Keratinocyte (primary cell): Measurements from ENCODE around the gene MRPL39. TPM values are rescaled to one million over a fixed set of nuclear protein-coding genes. Genes with fewer than 3 reads are reported as not detected.

ENCODE experiments used
- DNase-seq: peaks from one replicate; pipeline ENCODE4 v3.0.0-alpha.2; 2011; ENCODE audit warnings: low read depth, missing footprints, low spot score
- FAIRE-seq: peaks from 2 replicates; lab custom pipeline; 2011; peaks lifted over from hg19 to GRCh38; lab: Jason Lieb, UNC
- H2AFZ ChIP-seq: 2 replicates; pipeline ENCODE4 v1.6.0; 2012; ENCODE audit warnings: low read length, control low read depth, inconsistent platforms; ENCODE audit not compliant: control insufficient read depth
- H3K27ac ChIP-seq: 2 replicates; pipeline ENCODE4 v1.5.1; 2011; ENCODE audit warnings: low read length; ENCODE audit not compliant: control insufficient read depth, insufficient read depth
- H3K27me3 ChIP-seq: 3 replicates; pipeline ENCODE4 v1.6.0; 2011; ENCODE audit warnings: low read length; ENCODE audit not compliant: control insufficient read depth, insufficient read depth; ENCODE audit errors: extremely low read depth
- H3K36me3 ChIP-seq, 2 experiments: 2 replicates in 1 of 2; 3 replicates in 1 of 2; pipeline ENCODE4 v1.5.1; 2011; ENCODE audit warnings: low read length in 2 of 2, mild to moderate bottlenecking in 1 of 2; ENCODE audit not compliant: control insufficient read depth in 2 of 2, insufficient read depth in 2 of 2; ENCODE audit errors: extremely low read depth in 1 of 2
- H3K4me1 ChIP-seq: 3 replicates; pipeline ENCODE4 v1.5.1; 2011; ENCODE audit warnings: low read length; ENCODE audit not compliant: control insufficient read depth, insufficient read depth; ENCODE audit errors: extremely low read depth
- H3K4me2 ChIP-seq: 3 replicates; pipeline ENCODE4 v1.6.0; 2011; ENCODE audit warnings: low read depth, low read length; ENCODE audit not compliant: control insufficient read depth, insufficient read depth; ENCODE audit errors: extremely low read depth
- H3K4me3 ChIP-seq, 3 experiments: fragments of 200-600 bp in 1 of 3; sonication (generic) in 1 of 3; 2 replicates in 2 of 3; 3 replicates in 1 of 3; pipeline ENCODE4 v1.5.1; 2011 to 2016; ENCODE audit warnings: low read length in 3 of 3, mild to moderate bottlenecking in 3 of 3, control low read depth in 2 of 3, inconsistent platforms in 1 of 3, low read depth in 1 of 3, mixed read lengths in 1 of 3, mixed run types in 1 of 3, moderate library complexity in 1 of 3; ENCODE audit not compliant: control insufficient read depth in 2 of 3, insufficient read depth in 2 of 3; ENCODE audit errors: extremely low read depth in 1 of 3
- H3K79me2 ChIP-seq: 2 replicates; pipeline ENCODE4 v1.6.0; 2012; ENCODE audit warnings: low read length; ENCODE audit not compliant: control insufficient read depth, insufficient read depth
- H3K9ac ChIP-seq: 3 replicates; pipeline ENCODE4 v1.6.0; 2011; ENCODE audit warnings: low read length; ENCODE audit not compliant: control insufficient read depth, insufficient read depth; ENCODE audit errors: extremely low read depth
- H3K9me1 ChIP-seq: 3 replicates; pipeline ENCODE4 v1.6.0; 2011; ENCODE audit warnings: low read length; ENCODE audit not compliant: control insufficient read depth, insufficient read depth; ENCODE audit errors: extremely low read depth
- H3K9me3 ChIP-seq: 2 replicates; pipeline ENCODE4 v1.5.1; 2012; ENCODE audit warnings: low read depth, low read length; ENCODE audit not compliant: control insufficient read depth
- H4K20me1 ChIP-seq: 3 replicates; pipeline ENCODE4 v1.6.0; 2011; ENCODE audit warnings: low read length; ENCODE audit not compliant: control insufficient read depth, insufficient read depth; ENCODE audit errors: extremely low read depth
- CTCF ChIP-seq, 3 experiments: IDR thresholded peaks in 1 of 3; conservative IDR thresholded peaks in 1 of 3; optimal IDR thresholded peaks in 1 of 3; 2 replicates in 2 of 3; 3 replicates in 1 of 3; pipeline versions ENCODE3 to v1.5.1; 2011; ENCODE audit warnings: low read length in 3 of 3, mild to moderate bottlenecking in 3 of 3, moderate library complexity in 2 of 3, control low read depth in 1 of 3, inconsistent platforms in 1 of 3; ENCODE audit not compliant: insufficient read depth in 2 of 3; ENCODE audit errors: extremely low read depth in 1 of 3
- EZH2 ChIP-seq: IDR thresholded peaks from one replicate; pipeline ENCODE4 v1.6.1; 2012; ENCODE audit warnings: inconsistent platforms, mild to moderate bottlenecking, low read length, moderate library complexity
- dilution Hi-C: fragments of 300-500 bp; cut with MboI; formaldehyde crosslinking; loops from one replicate; pipeline ENCODE4 v1.7.0; 2020; ENCODE audit warnings: low sequenced_read_pairs; ENCODE audit not compliant: extremely low pct_ligation_motif_present
- polyA plus RNA-seq, 5 experiments: library from polyadenylated mRNA; depleted of rRNA in 3 of 5; stranded (reverse) in 3 of 5; stranded (forward) in 1 of 5; unstranded in 1 of 5; fragments of >200 nt; gene quantifications; 1 replicate in 1 of 5; 2 replicates in 3 of 5; 3 replicates in 1 of 5; pipeline versions ENCODE4 v1.2.1 to v1.2.3, GENCODE V29; 2011 to 2012; ENCODE audit warnings: missing spikeins in 2 of 5, low read depth in 1 of 5, low replicate concordance in 1 of 5

The MRPL39 gene
- polyA plus RNA-seq, 1 donor (not counting 4 experiments of a cell fraction or from before 2014, with no cell fraction given) = 51.4 TPM

DNA sequence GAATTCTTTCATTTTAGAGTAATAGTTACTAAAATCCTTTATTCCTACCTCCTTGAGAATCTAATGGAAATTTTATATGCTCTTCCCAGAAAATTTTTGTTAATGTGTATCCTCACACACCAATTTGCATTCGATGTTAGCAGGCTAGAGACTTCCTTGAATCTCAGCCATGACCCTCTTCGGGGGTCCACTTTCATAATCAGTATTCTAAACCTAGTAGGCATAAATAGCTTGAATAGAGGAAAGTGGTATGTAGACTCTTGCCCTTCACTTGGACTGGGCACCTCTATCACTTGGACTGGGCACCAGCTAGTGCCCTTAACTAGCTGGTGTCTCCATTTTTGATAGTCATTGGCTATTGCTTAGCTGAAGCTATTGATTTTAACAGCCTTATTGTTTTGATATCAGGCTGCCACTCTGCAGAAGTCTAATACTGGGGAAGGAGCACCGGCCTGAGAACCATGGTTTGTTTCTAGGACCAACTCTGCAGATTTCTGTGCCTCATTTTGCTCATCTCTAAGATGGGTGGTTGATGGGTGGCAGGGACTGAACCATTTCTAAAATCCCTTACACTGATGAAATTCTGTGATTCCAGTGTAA, 42.8 kb downstream of the MRPL39 start:
- Histone ChIP-seq H2AFZ (no peak overlapping the region), H3K79me2 (peaks cover 2% of the 10 kb centered on the region), H3K27me3 (no peaks in the 10 kb centered on the region), H3K9ac (no peak overlapping the region), H3K27ac (no peak overlapping the region), H4K20me1 (no peaks in the 10 kb centered on the region), H3K4me2 (no peak overlapping the region), H3K4me3 (no peak overlapping the region), H3K9me1 (no peaks in the 10 kb centered on the region), H3K36me3 (peaks cover 2 to 4% of the 10 kb centered on the region in 2 experiments), H3K9me3 (no peaks in the 10 kb centered on the region), H3K4me1 (peaks cover 15% of the 10 kb centered on the region)
- TF ChIP-seq CTCF (optimal IDR thresholded peaks at IDR 0.05 in 1 of 3, IDR thresholded peaks at IDR 0.05 in 1 of 3, conservative IDR thresholded peaks at IDR 0.05 in 1 of 3; ENCODE audit: extremely low read depth in 1 of 3, insufficient read depth in 2 of 3, low read length in 3 of 3) = no peak
- DNase-seq = no peak
- dilution Hi-C loops = no loop called here
- FAIRE-seq = no peak

DNA sequence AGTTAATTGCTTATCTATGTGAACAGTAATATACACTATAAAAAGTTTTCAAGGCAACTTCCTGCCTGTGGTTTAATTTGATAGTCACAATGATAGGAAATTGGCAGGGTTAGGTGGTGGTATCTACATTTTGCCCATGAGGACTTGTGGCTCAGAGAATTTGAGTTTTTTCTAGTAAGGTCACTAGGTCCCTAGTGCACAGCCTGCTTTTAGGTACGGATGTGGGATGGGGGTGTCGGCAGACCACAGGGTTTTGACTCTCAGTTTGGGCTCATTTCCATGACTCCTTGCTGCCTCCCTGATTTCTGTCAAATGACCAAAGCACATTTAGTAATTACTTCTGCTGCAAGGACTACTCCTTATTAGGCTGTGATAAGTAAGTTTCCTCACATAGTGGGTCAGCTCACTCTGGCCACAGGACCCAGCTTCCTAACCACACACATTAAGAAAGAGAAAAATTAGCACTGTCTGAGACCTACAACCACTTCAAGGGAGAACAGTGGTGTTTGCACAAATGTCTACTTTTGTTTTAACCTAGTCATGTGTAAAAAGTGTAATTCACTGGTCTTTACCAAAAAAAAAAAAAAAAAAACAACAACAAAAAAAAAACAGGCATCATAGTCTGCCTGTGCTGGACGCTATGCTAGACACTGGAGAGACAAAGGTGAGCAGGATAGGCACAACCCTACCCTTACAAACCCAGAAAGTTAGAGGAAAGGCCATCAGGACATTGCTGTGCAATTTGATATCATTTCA, 43.7 kb downstream of the MRPL39 start:
- peaks cover 15% of the 10 kb centered on the region for H3K4me1 ChIP-seq
- H2AFZ ChIP-seq = no peak overlapping the region
- H3K4me2 ChIP-seq = peak overlapping the region; percentile 73
- no peak overlapping the region for H3K27ac ChIP-seq
- no peak for DNase-seq
- H3K9me1 ChIP-seq = no peaks in the 10 kb centered on the region
- TF ChIP-seq EZH2 (no peak), CTCF (optimal IDR thresholded peaks at IDR 0.05 in 1 of 3, IDR thresholded peaks at IDR 0.05 in 1 of 3, conservative IDR thresholded peaks at IDR 0.05 in 1 of 3; ENCODE audit: extremely low read depth in 1 of 3, insufficient read depth in 2 of 3, low read length in 3 of 3) (no peak)
- no peak overlapping the region for H3K4me3 ChIP-seq
- H3K9ac ChIP-seq = no peak overlapping the region
- H3K79me2 ChIP-seq = peaks cover 2% of the 10 kb centered on the region
- no peak for FAIRE-seq
- H4K20me1 ChIP-seq = no peaks in the 10 kb centered on the region
- no peaks in the 10 kb centered on the region for H3K27me3 ChIP-seq
- dilution Hi-C loops = no loop called here
- no peaks in the 10 kb centered on the region for H3K9me3 ChIP-seq
- peaks cover 2 to 4% of the 10 kb centered on the region in 2 experiments for H3K36me3 ChIP-seq
